HG03457 (cell line): ENCODE measurements around the gene NLRP6.
"Not testable (repeated sequence)": the region's sequence is repeated elsewhere in the genome, so short reads cannot be mapped to it uniquely, and the experiment has no call there.

Experiments
- ATAC-seq: cut with Tn5 transposase; IDR thresholded peaks from one replicate; pipeline ENCODE4 v1.9.1; 2021; ENCODE audit warnings: moderate number of reproducible peaks; ENCODE audit not compliant: unreplicated experiment

Gene NLRP6

GRCh38 chr11:319121-319887, 41.1 kb downstream of the NLRP6 start:
- ATAC-seq, result not testable (repeated sequence)

- ATAC-seq, result not testable (repeated sequence)
Measured at GRCh38 chr11:319888-320273, 41.7 kb downstream of the NLRP6 start.

- ATAC-seq, result no peak
Measured at GRCh38 chr11:324156-324555, 45.9 kb downstream of the NLRP6 start.

- ATAC-seq, result not testable (repeated sequence)
Measured at GRCh38 chr11:324593-325517, 46.6 kb downstream of the NLRP6 start.

GRCh38 chr11:325796-326591, 47.8 kb downstream of the NLRP6 start:
- no peak for ATAC-seq

GRCh38 chr11:326592-326841, 48.3 kb downstream of the NLRP6 start:
- ATAC-seq, result no peak

GRCh38 chr11:326842-327580, 48.8 kb downstream of the NLRP6 start:
- peak; percentile 43 for ATAC-seq

- ATAC-seq, result no peak
Measured at GRCh38 chr11:327581-327923, 49.3 kb downstream of the NLRP6 start.

GRCh38 chr11:328012-328411, 49.8 kb downstream of the NLRP6 start:
- no peak for ATAC-seq

GRCh38 chr11:328516-329100, 50.4 kb downstream of the NLRP6 start:
- ATAC-seq, result not testable (repeated sequence)

GRCh38 chr11:329886-330253, 51.7 kb downstream of the NLRP6 start:
- ATAC-seq, result no peak

GRCh38 chr11:330307-330693, 52.1 kb downstream of the NLRP6 start:
- no peak for ATAC-seq

GRCh38 chr11:330694-331357, 52.6 kb downstream of the NLRP6 start:
- ATAC-seq, result no peak

GRCh38 chr11:331358-332060, 53.3 kb downstream of the NLRP6 start:
- no peak for ATAC-seq

- ATAC-seq, result no peak
Measured at GRCh38 chr11:332651-333480, 54.7 kb downstream of the NLRP6 start.

GRCh38 chr11:333616-334263, 55.5 kb downstream of the NLRP6 start:
- ATAC-seq, result not testable (repeated sequence)

- no peak for ATAC-seq
Measured at GRCh38 chr11:334264-334994, 56.2 kb downstream of the NLRP6 start.
